ENCODE measurements around the gene SGTA. TPM values are rescaled to one million over a fixed set of nuclear protein-coding genes. Genes with fewer than 3 reads are reported as not detected.

The SGTA gene
- total and polyA plus RNA-seq, 2 experiments from 2014 or later = 71.6 to 102 TPM

- TF ChIP-seq REST (IDR thresholded peaks at IDR 0.05; ENCODE audit: unreplicated experiment) (no peak), CTCF (conservative IDR thresholded peaks at IDR 0.05; ENCODE audit: low read depth in 2 of 2) (no peak), ZNF114 (CRISPR knock-in tag; IDR thresholded peaks at IDR 0.05) (no peak)
Measured at GRCh38 chr19:2765376-2765775, 17.7 kb downstream of the SGTA start (continued).

GRCh38 chr19:2764945-2765344, 18.1 kb downstream of the SGTA start:
- H3K27ac Mint-ChIP-seq = no peak overlapping the region
- no peak overlapping the region for H3K4me3 Mint-ChIP-seq
- H3K36me3 ChIP-seq (ENCODE audit: insufficient read depth) = peaks cover 9% of the 10 kb centered on the region; the same call in 1 of the 2 replicates

GRCh38 chr19:2763687-2764086, 19.4 kb downstream of the SGTA start:
- no peak for DNase-seq (ENCODE audit: low spot score)
- H3K27ac ChIP-seq (ENCODE audit: low read depth) = no peak overlapping the region
- H3K4me1 Mint-ChIP-seq = no peaks in the 10 kb centered on the region
- H3K4me3 Mint-ChIP-seq = no peak overlapping the region
- 0 out of 2 replicates have a peak, but pooled peaks cover under 1% of the 10 kb centered on the region for H3K79me2 ChIP-seq (replicated peaks; ENCODE audit: insufficient read depth)
- H3K4me2 ChIP-seq = no peak overlapping the region
- no peak for TF ChIP-seq CTCF (conservative IDR thresholded peaks at IDR 0.05; ENCODE audit: low read depth in 2 of 2)
- no peak for TF ChIP-seq EZH2 (IDR thresholded peaks at IDR 0.05; ENCODE audit: low read depth, unreplicated experiment)
- TF ChIP-seq EZH2phosphoT487 (IDR thresholded peaks at IDR 0.05; ENCODE audit: unreplicated experiment) = no peak
- TF ChIP-seq NANOG (IDR thresholded peaks at IDR 0.05; ENCODE audit: borderline replicate concordance) = no peak
- TF ChIP-seq ZNF331 (CRISPR knock-in tag; IDR thresholded peaks at IDR 0.05; ENCODE audit: low read depth) = no peak
- TF ChIP-seq ZNF114 (CRISPR knock-in tag; IDR thresholded peaks at IDR 0.05) = no peak
- peaks cover 9% of the 10 kb centered on the region for H3K36me3 ChIP-seq (ENCODE audit: insufficient read depth)
- no peaks in the 10 kb centered on the region for H3K9me3 Mint-ChIP-seq
- no peaks in the 10 kb centered on the region for H3K9me2 ChIP-seq (ENCODE audit: insufficient read depth)
- H3K4me1 ChIP-seq (ENCODE audit: insufficient read depth) = no peaks in the 10 kb centered on the region
- peaks cover 61% of the 10 kb centered on the region for H3K36me3 Mint-ChIP-seq (ENCODE audit: low read depth)
- no peaks in the 10 kb centered on the region for H3K27me3 ChIP-seq (ENCODE audit: insufficient read depth)
- H4K20me1 ChIP-seq (replicated peaks; ENCODE audit: insufficient read depth) = peaks cover 6% of the 10 kb centered on the region; the same call in 1 of the 2 replicates
- H3K27me3 Mint-ChIP-seq (ENCODE audit: insufficient read depth, low read depth, poor library complexity) = peaks cover 9% of the 10 kb centered on the region
- no peak overlapping the region for H3K27ac Mint-ChIP-seq
- H3F3A ChIP-seq (replicated peaks; ENCODE audit: low read depth) = no peaks in the 10 kb centered on the region
- H2AFZ ChIP-seq = no peak overlapping the region
- no peak overlapping the region for H3K4me3 ChIP-seq
- no peak for ATAC-seq

More at GRCh38 chr19:2764945-2765344, 18.1 kb downstream of the SGTA start:
- no peak overlapping the region for H3K4me2 ChIP-seq
- no peaks in the 10 kb centered on the region for H3K4me1 ChIP-seq (ENCODE audit: insufficient read depth)
- H3K4me1 Mint-ChIP-seq = no peaks in the 10 kb centered on the region
- H3K9me3 Mint-ChIP-seq = no peaks in the 10 kb centered on the region
- H3K79me2 ChIP-seq (replicated peaks; ENCODE audit: insufficient read depth) = peaks cover 8% of the 10 kb centered on the region
- no peak overlapping the region for H3K4me3 ChIP-seq
- no peak overlapping the region for H3K27ac ChIP-seq (ENCODE audit: low read depth)
- H2AFZ ChIP-seq = no peak overlapping the region
- DNase-seq (ENCODE audit: low spot score) = no peak
- peaks cover 6% of the 10 kb centered on the region for H3K27me3 Mint-ChIP-seq (ENCODE audit: insufficient read depth, low read depth, poor library complexity)
- ATAC-seq = no peak
- no peak for TF ChIP-seq ZNF114 (CRISPR knock-in tag; IDR thresholded peaks at IDR 0.05)
- no peak for TF ChIP-seq POLR2AphosphoS5 (IDR thresholded peaks at IDR 0.05; ENCODE audit: low read depth)
- peaks cover 50% of the 10 kb centered on the region for H3K36me3 Mint-ChIP-seq (ENCODE audit: low read depth)
- no peaks in the 10 kb centered on the region for H3F3A ChIP-seq (replicated peaks; ENCODE audit: low read depth)
- peaks cover 6% of the 10 kb centered on the region; the same call in 1 of the 2 replicates for H4K20me1 ChIP-seq (replicated peaks; ENCODE audit: insufficient read depth)
- H3K27me3 ChIP-seq (ENCODE audit: insufficient read depth) = no peaks in the 10 kb centered on the region
- H3K9me2 ChIP-seq (ENCODE audit: insufficient read depth) = no peaks in the 10 kb centered on the region
